M059J (cell line): Measurements from ENCODE around the gene TRIM67. TPM values are rescaled to one million over a fixed set of nuclear protein-coding genes. Genes with fewer than 3 reads are reported as not detected.
"Not testable (repeated sequence)": the region's sequence is repeated elsewhere in the genome, so short reads cannot be mapped to it uniquely, and the experiment has no call there.

Source experiments
- DNase-seq: peaks from one replicate; pipeline ENCODE4 v3.0.0-alpha.2; 2012; ENCODE audit warnings: low read depth
- total RNA-seq: library from RNA; depleted of rRNA; stranded (reverse); fragments of >200 nt; shearing (Covaris generic); gene quantifications from 2 replicates; pipeline ENCODE4 v1.2.3, GENCODE V29; 2014

Gene TRIM67
- total RNA-seq, 1 experiment from 2014 or later, result 0.20 TPM

GRCh38 chr1:231158141-231158540 lies 3.7 kb upstream of the TRIM67 start:
- not testable (repeated sequence) for DNase-seq

- DNase-seq, result no peak
Measured at GRCh38 chr1:231159202-231159962, 2.5 kb upstream of the TRIM67 start.

GRCh38 chr1:231159963-231160761 lies 1.7 kb upstream of the TRIM67 start:
- no peak for DNase-seq

- no peak for DNase-seq
Measured at GRCh38 chr1:231160895-231161666, 777 bp upstream of the TRIM67 start.

- DNase-seq, result peak; percentile 54
Measured at GRCh38 chr1:231162297-231162969, 575 bp downstream of the TRIM67 start.

- no peak for DNase-seq
Measured at GRCh38 chr1:231162970-231163829, 1.3 kb downstream of the TRIM67 start.

GRCh38 chr1:231163830-231164427 lies 2.1 kb downstream of the TRIM67 start:
- no peak for DNase-seq

- DNase-seq, result peak; percentile 29
Measured at GRCh38 chr1:231165371-231165770, 3.5 kb downstream of the TRIM67 start.

- DNase-seq, result no peak
Measured at GRCh38 chr1:231166398-231166797, 4.5 kb downstream of the TRIM67 start.

GRCh38 chr1:231170875-231171274 lies 9.0 kb downstream of the TRIM67 start:
- DNase-seq, result no peak

- DNase-seq, result no peak
Measured at GRCh38 chr1:231171623-231172197, 9.9 kb downstream of the TRIM67 start.

- DNase-seq, result no peak
Measured at GRCh38 chr1:231172411-231172810, 10.6 kb downstream of the TRIM67 start.

GRCh38 chr1:231176421-231176820 lies 14.6 kb downstream of the TRIM67 start:
- DNase-seq, result no peak

GRCh38 chr1:231177226-231177625 lies 15.4 kb downstream of the TRIM67 start:
- DNase-seq, result no peak

- DNase-seq, result no peak
Measured at GRCh38 chr1:231177936-231178335, 16.1 kb downstream of the TRIM67 start.

GRCh38 chr1:231178970-231179369 lies 17.1 kb downstream of the TRIM67 start:
- DNase-seq, result no peak

- DNase-seq, result no peak
Measured at GRCh38 chr1:231180034-231180433, 18.2 kb downstream of the TRIM67 start.

GRCh38 chr1:231181271-231181670 lies 19.4 kb downstream of the TRIM67 start:
- no peak for DNase-seq

- DNase-seq, result no peak
Measured at GRCh38 chr1:231182317-231182716, 20.5 kb downstream of the TRIM67 start.
